ENCODE results near the gene OPRL1. TPM values are rescaled to one million over a fixed set of nuclear protein-coding genes. Genes with fewer than 3 reads are reported as not detected.

The OPRL1 gene
- total RNA-seq, 1 donor from 2014 or later, result 0.06 TPM

DNA sequence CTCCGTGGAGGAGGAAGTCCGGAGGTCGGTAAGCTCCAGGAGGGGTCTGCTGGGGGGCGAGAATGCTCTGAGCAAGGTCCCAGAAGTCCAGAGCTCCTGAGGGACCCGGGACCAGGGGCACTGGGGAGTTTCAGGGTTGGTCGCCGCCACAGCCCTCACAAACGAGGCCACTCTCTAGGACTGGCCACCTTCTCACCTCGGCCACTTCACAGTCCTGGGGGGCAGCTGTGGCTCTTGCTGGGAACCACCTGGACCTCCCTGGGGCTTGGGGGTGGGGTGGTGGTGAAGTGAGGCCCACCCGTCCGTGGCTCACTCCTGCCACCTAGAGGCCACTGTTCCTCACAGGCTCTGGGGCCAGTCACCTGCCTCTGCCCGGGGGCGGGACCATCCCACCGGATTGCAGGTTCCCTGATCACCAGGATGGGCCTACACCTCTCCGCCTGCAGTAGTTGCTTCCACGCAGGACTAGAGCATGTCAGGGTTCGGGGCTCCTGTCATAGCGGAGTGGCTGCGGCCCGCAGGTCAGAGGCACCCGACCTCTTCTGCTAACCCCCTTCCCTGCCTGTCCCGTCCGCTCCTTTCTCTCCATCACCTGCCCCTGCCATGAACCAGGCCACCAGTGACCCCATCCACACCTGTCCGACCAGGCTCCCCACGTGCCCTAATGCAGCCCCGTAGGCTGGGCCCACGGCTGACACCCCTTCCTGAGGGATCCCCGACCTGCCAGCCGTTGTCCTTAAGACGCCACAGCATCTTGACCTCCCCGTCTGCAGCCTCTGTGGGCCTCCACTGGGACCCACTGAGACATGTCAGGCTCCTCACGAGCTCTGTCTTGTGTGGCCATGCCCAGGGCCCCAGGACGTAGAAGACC lies 22.0 kb upstream of the OPRL1 start:
- no peak for DNase-seq (ENCODE audit: low read depth)
- TF ChIP-seq, protein P1, sequence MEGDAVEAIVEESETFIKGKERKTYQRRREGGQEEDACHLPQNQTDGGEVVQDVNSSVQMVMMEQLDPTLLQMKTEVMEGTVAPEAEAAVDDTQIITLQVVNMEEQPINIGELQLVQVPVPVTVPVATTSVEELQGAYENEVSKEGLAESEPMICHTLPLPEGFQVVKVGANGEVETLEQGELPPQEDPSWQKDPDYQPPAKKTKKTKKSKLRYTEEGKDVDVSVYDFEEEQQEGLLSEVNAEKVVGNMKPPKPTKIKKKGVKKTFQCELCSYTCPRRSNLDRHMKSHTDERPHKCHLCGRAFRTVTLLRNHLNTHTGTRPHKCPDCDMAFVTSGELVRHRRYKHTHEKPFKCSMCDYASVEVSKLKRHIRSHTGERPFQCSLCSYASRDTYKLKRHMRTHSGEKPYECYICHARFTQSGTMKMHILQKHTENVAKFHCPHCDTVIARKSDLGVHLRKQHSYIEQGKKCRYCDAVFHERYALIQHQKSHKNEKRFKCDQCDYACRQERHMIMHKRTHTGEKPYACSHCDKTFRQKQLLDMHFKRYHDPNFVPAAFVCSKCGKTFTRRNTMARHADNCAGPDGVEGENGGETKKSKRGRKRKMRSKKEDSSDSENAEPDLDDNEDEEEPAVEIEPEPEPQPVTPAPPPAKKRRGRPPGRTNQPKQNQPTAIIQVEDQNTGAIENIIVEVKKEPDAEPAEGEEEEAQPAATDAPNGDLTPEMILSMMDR (conservative IDR thresholded peaks at IDR 0.05; ENCODE audit: low read depth, low read length), result peak; percentile 80
- no peak overlapping the region for H3K4me3 ChIP-seq (ENCODE audit: low read depth, low read length)

DNA sequence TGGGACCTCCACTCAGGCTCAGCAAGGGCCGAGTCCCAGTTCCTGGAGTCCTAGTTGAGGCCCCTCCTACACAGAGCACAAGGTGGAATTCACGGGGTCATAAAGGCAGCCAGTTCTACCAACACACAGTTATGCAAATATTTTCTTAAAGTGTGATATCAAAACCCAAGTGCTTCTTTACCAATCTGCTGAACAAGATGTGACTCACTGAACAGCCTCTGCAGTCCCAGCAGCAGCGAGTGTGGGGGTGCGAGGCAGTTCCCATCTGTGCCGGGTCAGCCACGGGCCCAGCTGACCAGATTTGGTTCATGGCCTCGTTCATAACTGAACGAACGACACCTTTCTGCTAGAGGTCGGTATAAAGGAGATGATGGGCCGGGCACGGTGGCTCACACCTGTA lies 21.3 kb upstream of the OPRL1 start:
- DNase-seq (ENCODE audit: low read depth), result no peak
- TF ChIP-seq, protein P1 (conservative IDR thresholded peaks at IDR 0.05; ENCODE audit: low read depth, low read length), result no peak
- no peak overlapping the region for H3K4me3 ChIP-seq (ENCODE audit: low read depth, low read length)

DNA sequence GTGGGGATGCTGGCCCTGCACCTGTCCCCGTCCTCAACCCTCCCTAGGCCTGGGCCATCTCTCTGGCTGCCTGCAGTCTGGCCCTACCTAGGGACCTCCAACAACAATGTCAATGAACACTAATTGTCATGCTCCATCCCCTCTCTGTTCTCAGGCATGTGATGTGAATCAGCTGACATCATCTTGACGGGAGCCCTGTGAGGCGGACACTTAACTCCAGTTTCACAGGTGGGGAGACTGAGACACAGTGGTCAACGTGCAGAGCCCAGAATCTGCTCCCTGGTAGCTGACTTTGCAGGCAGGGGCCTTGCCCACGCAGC lies 17.6 kb upstream of the OPRL1 start:
- no peak for DNase-seq (ENCODE audit: low read depth)
- peak overlapping the region; percentile 86 for H3K4me3 ChIP-seq (ENCODE audit: low read depth, low read length)
- TF ChIP-seq, protein P1 (conservative IDR thresholded peaks at IDR 0.05; ENCODE audit: low read depth, low read length), result no peak

DNA sequence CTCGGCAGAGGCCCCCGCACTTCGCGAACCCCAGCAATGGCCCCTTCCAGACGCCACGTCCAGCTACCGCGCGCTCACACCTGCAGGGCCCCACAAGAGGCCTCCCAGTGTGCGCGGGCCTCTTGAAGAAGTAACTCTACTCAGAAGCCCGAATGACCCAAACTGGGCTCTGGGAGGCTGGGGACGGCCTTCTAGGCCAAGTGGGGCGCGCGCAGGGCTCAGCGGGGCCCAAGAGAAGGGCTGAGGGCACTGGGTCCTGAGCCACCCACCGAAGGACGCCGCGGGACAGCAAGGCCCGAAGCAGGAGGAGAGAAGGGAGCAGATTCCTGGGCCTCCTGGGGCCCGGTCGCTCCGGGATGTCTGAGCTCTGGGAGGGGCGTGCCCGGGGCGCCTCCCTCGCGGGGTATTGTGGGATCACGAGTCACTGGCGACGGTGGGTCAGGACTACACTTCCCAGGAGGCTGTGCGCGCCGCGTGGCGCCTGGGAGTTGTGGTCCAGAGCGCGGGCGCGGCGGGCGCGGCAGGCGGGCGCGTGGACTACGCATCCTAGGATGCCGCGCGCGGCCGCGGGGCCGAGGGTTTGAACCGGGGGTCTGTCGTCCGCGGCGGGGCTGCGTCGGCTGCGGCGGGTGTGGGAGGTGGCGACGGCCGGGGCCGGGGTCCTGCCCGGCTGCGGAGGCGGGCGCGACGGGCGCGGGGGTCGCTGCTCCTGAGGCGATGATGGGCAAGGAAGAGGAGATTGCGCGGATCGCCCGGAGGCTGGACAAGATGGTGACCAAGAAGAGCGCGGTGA lies 17.1 kb upstream of the OPRL1 start, which contains the start of gene TCEA2:
Gene TCEA2 (plus strand): TSS at position 603 of the 793 bp plus-strand sequence. CDS start 115 bp downstream, at position 718.
- TF ChIP-seq, protein P1 (conservative IDR thresholded peaks at IDR 0.05; ENCODE audit: low read depth, low read length), result no peak
- peak; percentile 55 for DNase-seq (ENCODE audit: low read depth)
- H3K4me3 ChIP-seq (ENCODE audit: low read depth, low read length), result peak within 1 kb of the TSS; percentile 86

DNA sequence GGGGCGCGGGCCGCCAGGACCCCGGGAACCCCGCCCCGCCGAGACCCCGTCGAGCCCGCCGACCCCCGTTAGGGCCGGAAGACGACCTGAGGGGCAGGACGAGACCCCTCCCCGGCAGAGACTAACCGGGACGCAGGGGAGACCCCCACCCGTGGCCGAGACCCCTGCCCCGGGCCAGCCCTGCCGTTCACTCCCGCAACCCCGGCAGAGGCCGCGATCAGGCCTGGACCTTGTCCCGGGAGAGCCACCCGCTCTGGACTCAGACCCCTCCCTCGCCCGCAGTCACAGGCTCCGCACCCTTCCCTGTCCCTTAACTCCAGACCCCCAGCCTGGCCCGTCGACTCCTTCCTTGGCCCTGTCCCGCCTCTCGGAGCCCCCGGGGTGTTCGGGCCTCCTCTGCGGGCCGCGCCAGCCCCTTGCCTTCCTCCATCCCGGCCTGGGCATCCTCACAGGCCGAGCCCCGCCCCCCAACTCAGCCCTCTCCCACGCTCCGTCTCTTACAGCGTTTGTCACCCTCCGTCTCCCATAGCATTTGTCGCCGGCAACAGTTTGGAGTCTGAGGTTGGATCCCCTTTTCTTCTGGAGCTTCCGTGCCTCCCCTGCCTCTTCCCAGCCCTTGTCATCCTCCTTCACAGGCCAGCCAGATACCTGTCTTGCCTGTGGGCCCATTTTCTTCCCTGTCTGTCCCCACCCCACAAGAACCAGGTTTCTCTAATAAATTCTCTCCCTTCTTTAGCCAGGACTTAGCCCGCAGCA lies 16.3 kb upstream of the OPRL1 start:
- no peak for DNase-seq (ENCODE audit: low read depth)
- peak overlapping the region; percentile 86 for H3K4me3 ChIP-seq (ENCODE audit: low read depth, low read length)
- TF ChIP-seq, protein P1 (conservative IDR thresholded peaks at IDR 0.05; ENCODE audit: low read depth, low read length), result no peak

DNA sequence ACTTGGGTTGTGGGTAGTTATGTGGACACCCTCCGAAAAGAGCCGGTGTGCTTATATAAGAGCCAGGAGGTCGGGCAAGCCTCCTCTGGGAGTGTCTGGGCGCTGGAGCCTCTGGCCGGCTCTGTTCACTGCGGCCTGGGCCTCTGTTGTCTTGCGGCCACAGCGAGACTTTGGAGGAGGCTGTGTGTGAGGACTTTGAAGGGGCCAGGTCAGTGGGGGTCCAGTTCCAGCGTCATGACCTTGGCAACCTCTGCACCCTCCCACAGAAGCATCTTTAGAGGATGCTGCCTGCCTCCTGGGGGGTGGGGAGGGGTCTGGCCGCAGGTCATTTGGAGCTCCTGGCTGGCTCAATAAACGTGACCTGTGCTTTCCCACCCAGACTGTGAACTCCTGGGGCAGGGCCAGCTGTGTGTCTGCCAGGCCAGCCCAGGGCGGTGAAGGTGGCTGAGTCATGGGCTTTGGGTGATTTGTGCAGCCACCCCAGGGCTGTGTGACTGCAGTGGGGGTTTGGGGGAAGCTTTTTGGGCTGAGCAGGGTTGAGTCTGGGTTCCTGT lies 15.7 kb upstream of the OPRL1 start:
- TF ChIP-seq, protein P1 (conservative IDR thresholded peaks at IDR 0.05; ENCODE audit: low read depth, low read length), result no peak
- peak overlapping the region; percentile 86 for H3K4me3 ChIP-seq (ENCODE audit: low read depth, low read length)
- DNase-seq (ENCODE audit: low read depth), result no peak

Measured in epithelial cell of proximal tubule (primary cell).